Tibial nerve (tissue), 3 donors: ENCODE measurements around the gene LCA5.

Experiments
- POLR2A ChIP-seq, 2 donors: fragments of 450-650 bp; IDR thresholded peaks; one replicate each; pipeline ENCODE4 v1.6.1; 2017; ENCODE audit warnings: antibody characterized with exemption in 2 of 2, mild to moderate bottlenecking in 2 of 2, moderate library complexity in 2 of 2
- TF ChIP-seq, protein P1 (sequence below), 5 experiments: fragments of 200-600 bp in 3 of 5; fragments of 450-650 bp in 2 of 5; sonication (generic) in 3 of 5; IDR thresholded peaks; one replicate each; pipeline ENCODE4 v1.5.1; 2016 to 2019; ENCODE audit warnings: antibody characterized with exemption in 5 of 5, mild to moderate bottlenecking in 3 of 5, moderate library complexity in 2 of 5

DNA sequence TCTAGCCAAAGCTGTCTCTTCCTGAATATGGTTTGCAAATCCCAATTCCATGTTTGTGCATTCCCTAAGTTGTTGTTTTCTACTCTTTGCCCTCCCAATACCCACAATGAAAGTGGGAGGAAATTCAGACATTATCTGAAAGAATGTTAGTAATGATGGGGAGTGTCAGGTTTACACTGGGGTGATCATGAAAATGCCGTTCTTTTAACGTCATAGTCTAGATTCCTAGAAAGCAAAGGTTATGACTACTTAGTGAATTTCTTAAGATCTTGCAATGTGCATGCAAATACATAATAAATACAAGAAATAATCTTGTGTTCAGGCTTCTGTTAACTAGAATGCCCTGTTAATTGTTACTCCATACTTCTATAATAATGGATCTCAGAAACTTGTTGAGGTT, 101.0 kb downstream of the LCA5 start:
- TF ChIP-seq POLR2A (IDR thresholded peaks at IDR 0.05): no peak
- TF ChIP-seq, protein P1, sequence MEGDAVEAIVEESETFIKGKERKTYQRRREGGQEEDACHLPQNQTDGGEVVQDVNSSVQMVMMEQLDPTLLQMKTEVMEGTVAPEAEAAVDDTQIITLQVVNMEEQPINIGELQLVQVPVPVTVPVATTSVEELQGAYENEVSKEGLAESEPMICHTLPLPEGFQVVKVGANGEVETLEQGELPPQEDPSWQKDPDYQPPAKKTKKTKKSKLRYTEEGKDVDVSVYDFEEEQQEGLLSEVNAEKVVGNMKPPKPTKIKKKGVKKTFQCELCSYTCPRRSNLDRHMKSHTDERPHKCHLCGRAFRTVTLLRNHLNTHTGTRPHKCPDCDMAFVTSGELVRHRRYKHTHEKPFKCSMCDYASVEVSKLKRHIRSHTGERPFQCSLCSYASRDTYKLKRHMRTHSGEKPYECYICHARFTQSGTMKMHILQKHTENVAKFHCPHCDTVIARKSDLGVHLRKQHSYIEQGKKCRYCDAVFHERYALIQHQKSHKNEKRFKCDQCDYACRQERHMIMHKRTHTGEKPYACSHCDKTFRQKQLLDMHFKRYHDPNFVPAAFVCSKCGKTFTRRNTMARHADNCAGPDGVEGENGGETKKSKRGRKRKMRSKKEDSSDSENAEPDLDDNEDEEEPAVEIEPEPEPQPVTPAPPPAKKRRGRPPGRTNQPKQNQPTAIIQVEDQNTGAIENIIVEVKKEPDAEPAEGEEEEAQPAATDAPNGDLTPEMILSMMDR (IDR thresholded peaks at IDR 0.05): no peak
